NCI-H82 treated with DMSO at 0.1 percent for 48 hours (cell line): ENCODE results near the gene LAMA2.

Experiments used
- DNase-seq: peaks from one replicate; lab custom pipeline; 2025; ENCODE audit not compliant: unreplicated experiment; lab: John Stamatoyannopoulos, UW

Gene LAMA2

DNA sequence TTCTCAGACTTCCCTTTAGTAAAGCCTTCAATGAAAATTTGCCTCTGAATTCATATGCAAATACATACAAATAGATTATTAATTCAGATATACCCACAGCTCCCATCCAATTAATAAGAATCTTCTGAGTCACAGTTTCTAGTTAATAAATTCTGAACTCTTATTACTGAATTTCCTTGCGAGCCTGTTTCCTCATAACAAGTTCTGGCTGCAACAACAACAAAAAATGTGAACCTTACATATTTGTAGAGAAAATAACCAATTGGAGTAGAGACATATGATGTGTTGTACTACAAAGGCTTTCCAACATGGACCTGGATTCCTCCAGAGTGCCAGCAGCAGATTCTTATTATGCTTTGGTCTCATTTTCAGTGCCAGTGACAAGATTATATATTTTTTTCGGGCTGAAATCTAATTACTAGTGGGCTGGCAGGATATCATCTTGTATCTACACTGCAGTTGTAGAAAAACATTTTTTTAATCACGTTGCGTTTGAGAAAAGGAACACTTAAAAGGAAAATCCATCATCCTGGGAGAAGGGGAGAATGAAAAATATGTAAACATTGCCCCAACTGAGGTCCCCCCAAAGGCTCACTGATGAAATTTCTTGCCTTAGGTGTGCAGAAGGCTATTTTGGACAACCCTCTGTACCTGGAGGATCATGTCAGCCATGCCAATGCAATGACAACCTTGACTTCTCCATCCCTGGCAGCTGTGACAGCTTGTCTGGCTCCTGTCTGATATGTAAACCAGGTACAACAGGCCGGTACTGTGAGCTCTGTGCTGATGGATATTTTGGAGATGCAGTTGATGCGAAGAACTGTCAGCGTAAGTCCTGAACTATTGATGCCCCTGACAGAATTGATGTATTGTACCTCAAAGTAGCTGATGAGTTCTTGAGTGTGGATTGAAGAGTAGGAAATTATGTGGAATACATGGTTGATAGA, 404.6 kb downstream of the LAMA2 start:
- no peak for DNase-seq

DNA sequence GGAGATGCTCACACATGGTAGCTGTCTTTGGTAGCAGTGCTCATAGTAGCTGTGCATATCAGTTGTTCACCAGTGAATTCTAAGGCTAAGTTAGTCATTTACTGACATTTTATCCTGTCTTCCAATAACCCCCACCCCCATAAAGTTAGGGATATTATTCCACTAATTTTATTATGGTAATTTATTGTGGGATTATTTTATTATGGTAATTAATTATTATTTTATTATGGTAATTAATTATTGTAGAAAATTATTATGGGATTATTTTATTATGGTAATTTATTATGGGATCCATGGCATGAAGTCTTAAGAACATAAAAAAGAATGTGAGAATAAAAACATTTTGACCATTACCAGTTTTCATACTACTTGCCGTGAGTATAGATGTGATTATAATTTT, 406.5 kb downstream of the LAMA2 start:
- DNase-seq: no peak

DNA sequence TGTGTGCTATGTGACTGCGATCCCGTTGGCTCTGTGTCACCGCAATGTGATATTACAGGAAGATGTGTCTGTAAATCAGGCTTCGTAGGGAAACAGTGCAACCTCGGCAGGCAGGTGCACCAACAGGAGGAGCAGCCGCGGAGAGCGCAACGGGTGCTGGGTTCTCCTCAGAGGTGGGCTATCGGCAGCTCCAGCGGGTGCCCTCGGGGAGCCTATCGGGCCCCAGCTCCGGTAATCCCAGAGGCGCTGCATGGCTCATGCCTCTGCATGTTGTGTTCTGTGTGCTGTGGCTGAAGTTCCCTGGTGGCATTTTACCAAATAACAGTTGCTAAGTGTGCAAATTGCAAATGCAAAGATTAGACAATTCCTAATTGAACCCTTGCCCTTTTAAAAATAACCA, 409.9 kb downstream of the LAMA2 start:
- no peak for DNase-seq

DNA sequence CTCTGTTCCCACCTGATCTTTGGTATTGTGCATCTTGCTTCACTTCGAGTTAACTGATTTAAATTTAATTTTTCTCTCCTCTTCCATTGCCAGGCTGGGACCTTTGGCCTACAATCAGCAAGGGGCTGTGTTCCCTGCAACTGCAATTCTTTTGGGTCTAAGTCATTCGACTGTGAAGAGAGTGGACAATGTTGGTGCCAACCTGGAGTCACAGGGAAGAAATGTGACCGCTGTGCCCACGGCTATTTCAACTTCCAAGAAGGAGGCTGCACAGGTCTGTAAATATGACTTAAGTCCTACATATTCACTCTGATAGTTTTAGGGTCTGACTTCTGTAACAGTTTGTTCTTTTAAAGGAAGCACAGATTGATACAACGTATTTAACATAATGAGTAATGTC, 414.7 kb downstream of the LAMA2 start:
- DNase-seq: no peak

DNA sequence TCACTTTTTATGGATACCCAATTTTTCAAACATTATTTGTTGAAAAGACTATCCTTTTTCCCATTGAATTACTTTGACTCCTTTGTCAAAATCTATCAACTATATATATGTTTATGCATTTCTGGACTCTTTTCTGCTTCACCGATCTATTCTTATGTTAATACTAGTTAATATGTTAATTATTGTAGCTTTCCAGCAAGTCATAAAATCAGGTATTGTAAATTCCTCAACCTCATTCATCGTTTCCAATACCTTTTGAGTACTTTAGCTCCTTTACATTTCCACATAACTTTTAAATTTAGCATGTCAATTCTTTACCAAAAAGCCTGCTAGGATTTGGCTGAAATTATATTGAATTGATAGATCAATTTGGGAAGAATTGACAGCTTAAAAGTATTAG, 419.7 kb downstream of the LAMA2 start:
- no peak for DNase-seq

DNA sequence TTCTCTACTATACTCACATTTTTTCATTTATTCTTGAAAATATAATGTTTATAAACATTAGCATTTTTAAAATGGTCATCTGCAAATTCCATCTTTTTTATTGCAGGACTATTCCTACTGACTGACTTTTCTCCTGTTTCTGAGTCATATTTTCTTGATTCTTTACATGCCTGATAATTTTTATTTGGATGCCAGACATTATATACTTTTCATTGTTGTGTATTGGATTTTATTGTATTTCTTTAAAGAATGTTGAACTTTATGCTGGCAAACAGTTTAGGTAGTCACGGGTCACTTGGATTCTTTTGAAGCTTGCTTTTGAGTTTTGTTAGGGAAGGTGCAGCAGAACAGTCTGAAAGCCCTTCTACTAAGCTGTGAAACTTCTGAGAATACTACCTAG, 423.9 kb downstream of the LAMA2 start:
- DNase-seq: no peak

DNA sequence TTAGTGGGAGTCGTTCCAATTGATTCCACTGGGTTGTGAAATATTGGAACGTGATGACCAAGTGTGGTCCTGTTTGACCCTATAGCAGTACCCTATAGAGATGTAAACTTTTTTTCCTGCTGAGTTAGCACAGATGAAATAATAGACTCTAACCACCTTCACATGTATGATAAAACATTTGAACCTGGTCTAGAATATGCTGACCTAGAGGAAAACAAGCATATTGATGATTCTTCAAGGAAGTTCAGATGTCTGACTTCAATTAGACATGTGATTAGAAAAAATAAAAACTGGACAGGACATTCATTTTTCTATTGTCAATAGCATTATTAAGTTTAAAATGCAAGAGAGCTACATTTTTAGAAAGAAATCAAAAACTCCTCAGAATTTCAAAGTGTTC, 424.9 kb downstream of the LAMA2 start:
- DNase-seq: no peak

DNA sequence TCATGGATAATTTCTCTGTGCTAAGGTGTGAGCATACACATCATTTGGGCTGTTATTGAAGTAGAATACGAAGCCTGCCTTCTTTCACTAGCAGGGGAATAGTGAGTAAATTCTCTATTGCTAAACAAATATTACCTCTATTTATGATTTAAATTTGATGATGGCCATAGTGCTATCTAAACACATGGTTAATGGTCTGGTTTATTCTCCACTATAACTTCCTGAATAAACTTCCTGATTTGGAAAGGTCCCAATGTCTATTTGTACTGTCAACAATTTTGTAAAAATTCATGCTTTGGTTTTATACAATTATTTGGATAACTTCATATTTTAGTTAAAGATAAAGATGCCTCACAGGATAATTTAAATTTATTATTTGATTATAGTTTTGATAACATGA, 426.2 kb downstream of the LAMA2 start:
- DNase-seq: no peak

DNA sequence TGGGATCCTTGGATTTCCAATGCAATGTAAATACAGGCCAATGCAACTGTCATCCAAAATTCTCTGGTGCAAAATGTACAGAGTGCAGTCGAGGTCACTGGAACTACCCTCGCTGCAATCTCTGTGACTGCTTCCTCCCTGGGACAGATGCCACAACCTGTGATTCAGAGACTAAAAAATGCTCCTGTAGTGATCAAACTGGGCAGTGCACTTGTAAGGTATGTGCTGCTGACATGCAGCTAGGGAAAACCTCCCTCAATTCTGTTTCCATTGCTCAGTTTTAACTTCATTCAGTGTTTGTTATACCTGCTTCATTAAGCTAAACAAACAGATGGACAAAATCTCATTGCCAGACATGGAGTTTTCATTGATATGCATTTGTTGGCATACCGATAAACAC, 429.9 kb downstream of the LAMA2 start:
- no peak for DNase-seq

DNA sequence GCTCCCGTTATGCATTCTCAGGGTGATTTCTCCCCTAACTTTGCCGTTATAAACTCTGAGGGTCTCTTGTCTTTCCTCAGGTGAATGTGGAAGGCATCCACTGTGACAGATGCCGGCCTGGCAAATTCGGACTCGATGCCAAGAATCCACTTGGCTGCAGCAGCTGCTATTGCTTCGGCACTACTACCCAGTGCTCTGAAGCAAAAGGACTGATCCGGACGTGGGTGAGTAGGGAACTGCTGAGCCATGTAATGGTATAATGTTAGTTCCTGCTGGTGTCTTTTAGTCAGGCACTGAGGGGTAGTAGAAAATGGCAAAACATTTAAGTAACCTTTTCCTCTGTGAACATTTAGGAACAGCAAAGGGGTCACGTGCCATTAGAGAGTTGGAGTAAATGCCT, 431.6 kb downstream of the LAMA2 start:
- DNase-seq: no peak

DNA sequence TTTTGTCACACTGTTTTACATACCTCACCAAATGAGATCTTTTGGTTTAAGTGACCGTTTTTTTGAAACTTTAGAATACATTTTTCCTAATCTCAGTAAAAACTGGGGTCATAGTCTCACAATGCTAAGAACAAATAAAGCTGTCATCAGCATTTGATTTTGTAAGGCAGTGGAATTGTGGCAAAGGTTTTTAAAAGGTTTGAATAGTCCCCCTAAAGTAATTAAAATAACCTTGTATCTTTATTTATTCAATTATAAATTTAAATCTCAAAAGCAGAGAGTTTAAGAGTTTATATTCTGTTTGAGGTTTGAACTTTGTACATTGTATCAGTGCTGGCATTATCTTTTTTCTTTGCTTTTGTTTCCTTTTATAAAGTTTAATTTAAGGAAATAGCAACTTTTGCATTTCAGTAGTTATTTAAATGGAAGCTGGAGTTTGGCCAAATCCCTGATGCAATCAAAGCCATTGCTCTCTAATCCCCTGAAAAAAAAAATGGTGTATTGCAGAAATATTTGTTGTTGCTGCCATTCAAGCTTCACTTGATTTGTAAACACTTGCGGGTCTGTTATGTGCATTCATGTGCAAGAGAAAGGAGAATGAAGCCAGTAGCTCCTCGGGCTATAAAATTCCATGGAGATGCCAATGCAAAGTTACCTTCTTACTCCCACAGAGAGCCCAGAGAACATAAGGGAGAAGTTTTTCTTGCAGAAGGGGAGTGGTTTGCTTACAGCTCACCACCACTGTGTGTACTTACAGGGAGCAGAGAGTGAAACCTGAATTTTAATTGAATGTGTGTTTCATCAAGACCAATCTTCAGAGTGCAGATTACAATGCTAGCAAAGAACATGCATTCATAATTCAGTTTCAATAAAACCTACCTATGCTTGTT, 435.2 kb downstream of the LAMA2 start:
- no peak for DNase-seq

DNA sequence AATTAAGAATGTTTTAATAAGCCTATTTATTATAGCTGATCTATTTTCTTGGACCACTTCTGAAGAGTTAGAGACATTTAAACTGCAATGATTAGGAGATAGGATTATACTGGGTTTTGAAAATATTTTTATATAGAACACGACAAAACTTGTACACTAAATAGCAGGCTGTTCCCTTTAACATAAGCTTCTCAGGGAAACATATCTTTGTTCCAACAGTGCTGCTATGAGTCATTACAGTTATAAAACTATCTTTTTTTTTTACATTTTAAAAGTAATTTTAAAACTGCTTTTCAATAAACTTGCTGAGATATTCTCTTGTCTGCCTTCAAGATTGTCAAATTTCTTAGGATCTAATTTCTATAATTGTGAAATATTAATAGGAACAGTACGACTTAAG, 438.0 kb downstream of the LAMA2 start:
- no peak for DNase-seq

DNA sequence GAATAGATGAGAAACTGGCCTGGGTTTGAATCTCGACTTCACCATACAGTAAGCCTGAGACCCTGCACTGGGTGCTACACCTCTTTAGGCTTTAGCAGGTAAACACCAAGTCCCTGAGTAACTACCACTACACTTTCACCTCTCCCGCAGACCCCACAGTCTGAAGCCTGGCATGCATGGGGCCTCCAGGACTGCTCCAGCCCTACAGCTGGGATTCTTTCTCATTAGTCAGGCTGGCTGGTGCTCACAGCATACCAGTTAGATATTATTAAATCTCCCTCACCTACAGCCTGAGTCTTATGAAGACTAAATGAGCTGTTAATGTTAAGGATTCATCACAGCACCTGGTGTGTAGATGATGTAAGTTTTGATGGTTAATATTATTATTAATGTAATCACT, 438.4 kb downstream of the LAMA2 start:
- DNase-seq: no peak

DNA sequence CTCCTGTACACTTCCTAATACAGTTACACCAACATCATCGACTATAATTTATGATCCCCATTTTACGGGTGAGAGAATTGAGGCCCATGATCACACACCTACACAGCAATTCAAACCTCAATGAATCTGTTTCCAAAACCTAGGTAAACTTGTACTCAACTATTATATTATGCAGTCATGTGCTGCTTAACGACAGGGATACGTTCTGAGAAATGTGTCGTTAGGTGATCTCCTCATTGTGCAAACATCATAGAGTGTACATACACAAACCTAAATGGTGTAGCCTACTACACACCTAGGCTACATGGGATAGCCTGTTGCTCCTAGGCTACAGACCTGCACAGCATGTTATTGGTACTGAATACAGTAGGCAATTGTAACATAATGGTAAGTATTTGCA, 441.4 kb downstream of the LAMA2 start:
- DNase-seq: no peak

DNA sequence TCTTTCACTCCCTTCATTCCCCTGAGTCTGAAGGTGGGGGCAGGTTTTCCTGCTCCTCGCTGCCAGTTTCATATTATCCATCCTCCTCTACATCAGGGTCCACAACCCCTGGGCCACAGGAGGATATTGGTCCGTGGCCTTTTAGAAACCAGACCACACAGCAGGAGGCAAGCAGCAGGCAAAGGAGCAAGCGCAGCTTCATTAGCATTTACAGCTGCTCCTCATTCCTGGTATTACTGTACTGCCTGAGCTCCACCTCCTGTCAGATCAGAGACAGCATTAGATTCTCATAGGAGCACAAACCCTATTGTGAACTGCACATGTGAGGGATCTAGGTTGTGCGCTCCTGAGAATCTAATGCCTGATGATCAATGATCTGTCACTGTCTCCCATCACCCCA, 446.7 kb downstream of the LAMA2 start:
- no peak for DNase-seq

DNA sequence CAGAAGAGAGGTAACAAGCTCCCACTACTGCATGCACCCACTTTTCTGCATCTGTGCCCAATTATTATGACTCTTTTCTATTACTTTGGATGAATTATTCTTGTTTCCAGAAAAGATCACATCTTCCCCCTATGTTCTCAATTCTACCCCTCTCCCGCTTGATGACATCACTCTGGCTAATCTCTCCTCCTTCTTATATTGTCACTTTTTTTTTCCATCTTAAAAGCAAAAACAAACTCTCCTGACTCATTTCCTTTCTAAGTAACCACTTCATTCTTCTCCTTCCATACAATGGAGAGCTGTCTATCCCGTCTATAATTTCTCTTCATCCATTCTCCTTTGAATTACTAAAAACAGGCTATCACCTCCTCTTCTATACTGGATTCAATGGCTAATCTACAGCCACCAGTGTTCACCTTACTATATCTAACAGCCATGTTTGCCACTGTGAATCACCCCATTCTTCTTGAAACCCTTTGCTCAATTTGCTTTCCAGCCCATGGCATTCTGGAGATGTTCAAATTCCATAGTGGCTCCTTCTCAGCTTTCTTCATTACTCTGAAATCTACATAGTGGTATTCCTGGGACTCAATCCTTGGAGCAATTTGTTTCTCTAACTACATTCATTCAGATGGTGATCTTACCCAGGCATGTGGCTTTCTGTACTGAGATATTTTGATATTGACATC, 448.7 kb downstream of the LAMA2 start:
- DNase-seq: no peak

DNA sequence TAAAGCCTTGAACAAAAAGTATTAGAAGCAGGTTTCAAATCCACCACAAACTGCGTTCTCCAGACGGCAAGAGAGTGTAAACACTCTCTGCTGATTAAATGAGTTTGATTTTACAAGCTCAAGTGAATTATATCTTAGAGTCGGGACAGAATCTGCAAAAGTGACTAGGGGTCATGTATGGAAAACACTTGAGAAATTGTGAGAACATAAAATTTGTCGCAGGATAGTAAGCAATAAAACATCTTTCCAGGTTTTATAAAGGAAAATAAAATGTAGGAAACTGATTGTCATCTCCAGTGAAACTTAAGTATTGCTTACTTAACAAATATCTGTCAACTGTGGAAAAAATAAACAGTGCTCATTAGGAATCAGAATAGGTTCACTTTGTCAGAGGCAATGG, 452.9 kb downstream of the LAMA2 start:
- no peak for DNase-seq

DNA sequence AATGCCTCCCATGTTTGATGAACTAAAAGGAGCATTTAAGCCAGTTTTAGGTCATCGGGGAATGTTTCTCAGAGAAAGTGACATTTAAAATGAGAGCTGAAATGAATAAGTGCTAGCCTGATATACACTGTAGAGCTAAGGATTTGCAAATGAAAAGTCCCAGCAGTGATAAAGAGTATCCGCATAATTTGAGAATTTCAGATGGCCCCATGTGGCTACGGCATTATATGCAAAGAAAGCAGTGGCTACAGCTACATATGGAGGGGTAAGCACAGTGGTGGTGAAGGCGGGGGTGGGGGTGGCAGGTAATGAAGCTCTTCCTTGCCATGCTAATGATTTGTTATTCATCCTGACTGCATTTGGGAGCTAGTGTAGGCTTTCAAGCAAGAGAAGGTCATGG, 455.7 kb downstream of the LAMA2 start:
- no peak for DNase-seq

DNA sequence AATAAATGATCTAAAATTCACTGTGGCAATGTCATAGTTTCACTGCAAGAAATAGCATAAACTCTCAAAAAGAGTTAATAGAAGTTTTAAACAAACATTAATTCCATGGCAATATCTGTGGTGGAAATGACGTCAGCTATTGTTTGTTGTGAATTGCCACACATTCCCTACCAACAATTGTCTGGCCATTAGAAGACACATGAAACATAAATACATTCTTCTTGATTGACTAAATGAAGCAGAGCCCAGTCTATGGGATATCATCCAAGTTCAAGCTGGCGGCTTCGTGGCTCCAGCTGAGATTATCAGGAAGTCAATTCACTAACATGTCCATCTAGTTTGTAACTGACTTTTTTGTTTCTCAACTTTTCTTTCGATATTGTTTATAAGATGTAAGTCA, 458.0 kb downstream of the LAMA2 start:
- no peak for DNase-seq

DNA sequence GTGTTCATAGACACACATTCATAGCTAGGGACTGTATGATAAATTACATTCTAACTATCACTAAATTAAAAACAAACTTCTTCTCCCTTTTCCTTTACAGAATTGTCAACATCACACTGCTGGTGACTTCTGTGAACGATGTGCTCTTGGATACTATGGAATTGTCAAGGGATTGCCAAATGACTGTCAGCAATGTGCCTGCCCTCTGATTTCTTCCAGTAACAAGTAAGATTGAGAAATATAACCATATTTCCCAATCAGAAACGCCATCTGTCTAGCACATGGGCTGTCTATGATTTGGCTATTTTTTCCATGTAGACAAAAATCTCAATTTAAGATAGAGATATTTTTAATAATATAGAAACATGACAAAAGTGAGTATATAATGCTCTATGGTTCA, 459.3 kb downstream of the LAMA2 start:
- DNase-seq: no peak

DNA sequence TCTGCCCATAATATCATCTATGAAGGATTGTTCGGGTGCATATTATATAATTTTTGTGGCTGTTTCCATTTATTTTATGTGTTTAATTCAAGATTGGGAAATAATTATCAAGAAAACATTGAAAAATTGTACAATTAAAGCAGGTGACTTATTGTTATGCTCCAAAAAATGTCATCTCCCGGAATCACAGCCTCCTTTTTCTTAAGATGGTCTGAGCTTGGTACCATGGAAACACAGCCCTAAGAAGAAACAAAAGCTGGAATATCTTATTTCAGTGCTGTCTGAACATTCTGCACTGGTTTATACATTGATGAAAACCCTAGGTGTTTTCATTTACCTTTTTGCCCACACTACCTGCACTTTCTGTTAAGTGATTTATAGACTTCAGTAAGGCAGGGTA, 459.9 kb downstream of the LAMA2 start:
- DNase-seq: no peak

DNA sequence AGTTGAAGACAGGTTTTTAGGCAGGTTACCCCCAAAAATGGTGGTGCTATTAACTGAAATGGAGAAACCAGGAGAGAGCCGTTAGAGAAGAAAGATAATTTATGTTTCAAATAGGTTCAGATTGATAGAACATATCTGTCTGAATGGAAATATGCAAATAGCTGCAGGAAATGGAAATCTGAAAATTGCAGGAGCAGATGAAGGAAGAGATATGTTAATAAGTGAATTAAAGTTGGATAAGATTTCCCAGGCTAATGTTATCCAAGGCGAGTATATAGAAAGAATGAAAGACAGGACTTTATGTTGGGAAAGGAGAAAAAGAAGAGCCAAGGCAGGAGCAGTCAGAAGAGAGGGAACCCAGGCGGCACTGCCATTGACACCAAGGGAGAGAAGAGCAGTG, 461.4 kb downstream of the LAMA2 start:
- no peak for DNase-seq
